HepG2 (cell line): ENCODE measurements around the gene B9D2. TPM values are rescaled to one million over a fixed set of nuclear protein-coding genes. Genes with fewer than 3 reads are reported as not detected.
A peak's percentile ranks its signal among the peaks of the same experiment; 100 is the strongest.

Experiments used
- ATAC-seq: fragments of 200-7000 bp; cut with Tn5 transposase; 3 replicates; pipeline ENCODE4 v1.9.1; 2020; ENCODE audit warnings: mild to moderate bottlenecking, moderate library complexity
- BruUV-seq: library from RNA; stranded (reverse); fragments of 400-500 nt; replicated peaks from 2 replicates; lab custom pipeline; 2021; lab: Mats Ljungman, UMichigan
- CTCF ChIA-PET: fragments of 300-600 bp; formaldehyde crosslinking; extraction: SDS; loops from one replicate; lab custom pipeline; 2021; ENCODE audit warnings: low total read pairs, inconsistent platforms, low intra/inter-chr PET ratio; lab: Yijun Ruan, JAX
- POLR2A ChIA-PET: fragments of 350-600 bp; sonication (Branson Sonifier 250); formaldehyde crosslinking; loops from one replicate; lab custom pipeline; 2020; ENCODE audit warnings: antibody characterized with exemption, inconsistent platforms; lab: Yijun Ruan, JAX
- DNase-seq: peaks from one replicate; pipeline ENCODE4 v3.0.0-alpha.2; 2015; ENCODE audit warnings: low spot score
- FAIRE-seq: peaks from 3 replicates; lab custom pipeline; 2011; peaks lifted over from hg19 to GRCh38; lab: Jason Lieb, UNC
- H2AFZ ChIP-seq: one replicate; pipeline ENCODE4 v1.6.1; 2011; ENCODE audit warnings: low read length, inconsistent platforms
- H3K27ac ChIP-seq: fragments of 300-600 bp; 3 replicates; pipeline ENCODE4 v1.8.0; 2011; ENCODE audit warnings: mixed run types, mild to moderate bottlenecking, mixed read lengths, low read length, inconsistent platforms; ENCODE audit not compliant: insufficient read depth; ENCODE audit errors: extremely low read length
- H3K27me3 ChIP-seq, 2 experiments: fragments of 200-600 bp in 1 of 2; 2 replicates in 1 of 2; 3 replicates in 1 of 2; pipeline versions ENCODE4 v1.6.0 to v1.8.0; 2011; ENCODE audit warnings: low read length in 2 of 2, mild to moderate bottlenecking in 2 of 2, moderate library complexity in 2 of 2, inconsistent platforms in 1 of 2; ENCODE audit not compliant: insufficient read depth in 2 of 2, control insufficient read depth in 1 of 2
- H3K36me3 ChIP-seq, 2 experiments: fragments of 200-600 bp in 1 of 2; replicated peaks in 1 of 2; 2 replicates in 1 of 2; 3 replicates in 1 of 2; pipeline versions ENCODE4 v1.5.1 to v1.8.0; 2011; ENCODE audit warnings: low read length in 2 of 2, inconsistent platforms in 1 of 2; ENCODE audit not compliant: insufficient read depth in 2 of 2, control insufficient read depth in 1 of 2
- H3K4me1 ChIP-seq: 2 replicates; pipeline ENCODE4 v1.5.1; 2012; ENCODE audit warnings: low read length, inconsistent platforms; ENCODE audit not compliant: insufficient read depth
- H3K4me2 ChIP-seq: 2 replicates; pipeline ENCODE4 v1.6.0; 2011; ENCODE audit warnings: low read depth, low read length, inconsistent platforms
- H3K4me3 ChIP-seq, 3 experiments: fragments of 200-600 bp in 1 of 3; sonication (generic), shearing (Covaris generic) in 1 of 3; replicated peaks in 1 of 3; 2 replicates each; pipeline ENCODE4 v1.5.1; 2011 to 2016; ENCODE audit warnings: low read length in 3 of 3, inconsistent platforms in 2 of 3, low read depth in 2 of 3, mild to moderate bottlenecking in 2 of 3, control low read depth in 1 of 3, mixed read lengths in 1 of 3; ENCODE audit not compliant: insufficient read depth in 1 of 3
- H3K79me2 ChIP-seq: one replicate; pipeline ENCODE4 v1.6.1; 2011; ENCODE audit warnings: low read length, inconsistent platforms; ENCODE audit not compliant: insufficient read depth
- H3K9ac ChIP-seq: 2 replicates; pipeline ENCODE4 v1.6.0; 2011; ENCODE audit warnings: mild to moderate bottlenecking, low read depth, low read length, inconsistent platforms; ENCODE audit not compliant: insufficient read depth
- H3K9me3 ChIP-seq: 2 replicates; pipeline ENCODE4 v1.5.1; 2012; ENCODE audit warnings: mild to moderate bottlenecking, low read length
- H4K20me1 ChIP-seq: 2 replicates; pipeline ENCODE4 v1.6.0; 2011; ENCODE audit warnings: inconsistent platforms, mild to moderate bottlenecking, low read length, moderate library complexity; ENCODE audit not compliant: insufficient read depth
- MZF1 ChIP-seq: sonication (generic); formaldehyde crosslinking; IDR thresholded peaks from 2 replicates; pipeline ENCODE4 v1.8.1; 2023; ENCODE audit warnings: mild to moderate bottlenecking, missing genetic modification reagents, borderline replicate concordance
- ZNF382 ChIP-seq: sonication (generic); formaldehyde crosslinking; IDR thresholded peaks from 2 replicates; pipeline ENCODE4 v1.5.0; 2020; ENCODE audit warnings: missing genetic modification reagents, mild to moderate bottlenecking, borderline replicate concordance
- ZNF605 ChIP-seq: sonication (generic); formaldehyde crosslinking; IDR thresholded peaks from 2 replicates; pipeline ENCODE4 v1.8.0; 2022; ENCODE audit warnings: mild to moderate bottlenecking, missing genetic modification reagents
- ZSCAN21 ChIP-seq: sonication (generic); formaldehyde crosslinking; IDR thresholded peaks from 2 replicates; pipeline ENCODE4 v1.8.0; 2022; ENCODE audit warnings: mild to moderate bottlenecking, missing genetic modification reagents, moderate library complexity, borderline replicate concordance
- WGBS: methylation state at CpG from one replicate; pipeline ENCODE4 v1.1.6; 2017; ENCODE audit warnings: low lambda C conversion rate; 5-methylcytosine and 5-hydroxymethylcytosine counted together
- in situ Hi-C: cut with HindIII; loops from 2 replicates; pipeline ENCODE4 v1.10.0; 2017; ENCODE audit warnings: low pct_unique_long_range_greater_than_20kb; ENCODE audit not compliant: extremely low pct_ligation_motif_present
- intact Hi-C: fragments of 100-400 bp; cut with micrococcal nuclease; formaldehyde crosslinking; loops from one replicate; pipeline ENCODE4 v1.10.0; 2022; ENCODE audit not compliant: unreplicated experiment
- polyA plus RNA-seq, 8 experiments: library from polyadenylated mRNA; depleted of rRNA in 3 of 8; stranded (reverse) in 7 of 8; unstranded in 1 of 8; fragments of >200 nt; fragmentation: Illumina TruSeq in 4 of 8; extraction: Trizol in 4 of 8; gene quantifications; 2 replicates each; pipeline versions ENCODE4 v1.2.1 to v1.2.3, GENCODE V29; 2011 to 2016; ENCODE audit warnings: low read depth in 4 of 8, missing spikeins in 1 of 8, mixed read lengths in 1 of 8; ENCODE audit not compliant: insufficient read depth in 1 of 8
- total RNA-seq, 5 experiments: library from RNA; depleted of rRNA; stranded (reverse); fragments of >200 nt; fragmentation: Illumina TruSeq; extraction: Trizol; gene quantifications; 2 replicates each; pipeline ENCODE4 v1.2.3, GENCODE V29; 2016; ENCODE audit warnings: low read depth in 1 of 5
- TF ChIP-seq, protein P1 (sequence below): sonication (generic); formaldehyde crosslinking; IDR thresholded peaks from 2 replicates; pipeline ENCODE4 v1.5.1; 2020; ENCODE audit warnings: mild to moderate bottlenecking, missing genetic modification reagents, borderline replicate concordance
- TF ChIP-seq, protein P2 (sequence below): sonication (generic); formaldehyde crosslinking; IDR thresholded peaks from 2 replicates; pipeline ENCODE4 v1.4.0; 2020; ENCODE audit warnings: mild to moderate bottlenecking, missing genetic modification reagents
- TF ChIP-seq, protein P3 (sequence below): sonication (generic); formaldehyde crosslinking; IDR thresholded peaks from 2 replicates; pipeline ENCODE4 v1.4.0; 2020; ENCODE audit warnings: missing genetic modification reagents

Gene B9D2
- total and polyA plus RNA-seq, 2 of the 13 experiments (the other 11 are each of a cell fraction or from before 2014, with no cell fraction given) = 3.1 to 4.4 TPM

DNA sequence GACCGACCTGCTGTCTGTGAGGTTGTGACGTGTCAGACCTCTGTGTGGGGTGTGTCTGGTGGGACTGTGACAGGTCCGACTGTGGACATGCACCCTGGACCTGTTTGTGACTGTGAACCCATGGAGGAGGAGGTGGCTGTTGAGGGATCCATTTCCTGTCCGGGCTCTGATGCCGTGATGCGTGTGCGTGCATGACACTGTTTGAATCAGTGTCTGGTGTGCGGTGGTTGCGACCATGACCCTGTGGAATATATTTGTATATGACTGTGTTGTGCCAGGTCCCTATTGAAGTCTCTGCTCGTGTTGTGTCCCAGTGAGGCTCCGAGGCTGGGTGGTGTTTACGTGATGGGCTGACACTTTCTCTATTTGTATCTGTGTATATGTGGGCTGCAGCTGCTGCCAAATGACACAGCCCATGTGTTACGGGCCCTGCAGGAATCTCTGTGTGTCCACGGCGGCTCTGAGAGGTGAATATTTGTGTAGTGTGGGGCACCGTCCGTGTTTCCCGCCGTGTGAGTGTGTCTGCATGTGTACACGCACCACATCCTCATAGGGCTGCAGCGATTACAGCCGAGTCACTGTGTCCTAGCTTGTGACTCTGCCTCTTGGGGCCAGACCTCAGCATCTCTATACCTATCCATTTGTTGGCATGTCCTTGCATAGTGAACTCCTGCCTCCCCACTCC is 35.6 kb downstream of the B9D2 start:
- Histone ChIP-seq H2AFZ (no peak overlapping the region), H3K9ac (no peak overlapping the region), H3K27ac (no peak overlapping the region), H3K4me1 (peaks cover 42% of the 10 kb centered on the region), H3K79me2 (peaks cover 2% of the 10 kb centered on the region), H3K36me3 (peaks cover 14 to 34% of the 10 kb centered on the region in 2 experiments; a peak in 4 of 5 replicates), H4K20me1 (no peaks in the 10 kb centered on the region), H3K4me3 (no peak overlapping the region), H3K4me2 (no peak overlapping the region), H3K27me3 (no peaks in the 10 kb centered on the region), H3K9me3 (no peaks in the 10 kb centered on the region)
- FAIRE-seq (no peak), DNase-seq (no peak), ATAC-seq (no peak)
- TF ChIP-seq ZNF382 (CRISPR knock-in tag) (no peak), ZSCAN21 (CRISPR knock-in tag) (no peak), ZNF605 (no peak), MZF1 (no peak)
- TF ChIP-seq, protein P1, sequence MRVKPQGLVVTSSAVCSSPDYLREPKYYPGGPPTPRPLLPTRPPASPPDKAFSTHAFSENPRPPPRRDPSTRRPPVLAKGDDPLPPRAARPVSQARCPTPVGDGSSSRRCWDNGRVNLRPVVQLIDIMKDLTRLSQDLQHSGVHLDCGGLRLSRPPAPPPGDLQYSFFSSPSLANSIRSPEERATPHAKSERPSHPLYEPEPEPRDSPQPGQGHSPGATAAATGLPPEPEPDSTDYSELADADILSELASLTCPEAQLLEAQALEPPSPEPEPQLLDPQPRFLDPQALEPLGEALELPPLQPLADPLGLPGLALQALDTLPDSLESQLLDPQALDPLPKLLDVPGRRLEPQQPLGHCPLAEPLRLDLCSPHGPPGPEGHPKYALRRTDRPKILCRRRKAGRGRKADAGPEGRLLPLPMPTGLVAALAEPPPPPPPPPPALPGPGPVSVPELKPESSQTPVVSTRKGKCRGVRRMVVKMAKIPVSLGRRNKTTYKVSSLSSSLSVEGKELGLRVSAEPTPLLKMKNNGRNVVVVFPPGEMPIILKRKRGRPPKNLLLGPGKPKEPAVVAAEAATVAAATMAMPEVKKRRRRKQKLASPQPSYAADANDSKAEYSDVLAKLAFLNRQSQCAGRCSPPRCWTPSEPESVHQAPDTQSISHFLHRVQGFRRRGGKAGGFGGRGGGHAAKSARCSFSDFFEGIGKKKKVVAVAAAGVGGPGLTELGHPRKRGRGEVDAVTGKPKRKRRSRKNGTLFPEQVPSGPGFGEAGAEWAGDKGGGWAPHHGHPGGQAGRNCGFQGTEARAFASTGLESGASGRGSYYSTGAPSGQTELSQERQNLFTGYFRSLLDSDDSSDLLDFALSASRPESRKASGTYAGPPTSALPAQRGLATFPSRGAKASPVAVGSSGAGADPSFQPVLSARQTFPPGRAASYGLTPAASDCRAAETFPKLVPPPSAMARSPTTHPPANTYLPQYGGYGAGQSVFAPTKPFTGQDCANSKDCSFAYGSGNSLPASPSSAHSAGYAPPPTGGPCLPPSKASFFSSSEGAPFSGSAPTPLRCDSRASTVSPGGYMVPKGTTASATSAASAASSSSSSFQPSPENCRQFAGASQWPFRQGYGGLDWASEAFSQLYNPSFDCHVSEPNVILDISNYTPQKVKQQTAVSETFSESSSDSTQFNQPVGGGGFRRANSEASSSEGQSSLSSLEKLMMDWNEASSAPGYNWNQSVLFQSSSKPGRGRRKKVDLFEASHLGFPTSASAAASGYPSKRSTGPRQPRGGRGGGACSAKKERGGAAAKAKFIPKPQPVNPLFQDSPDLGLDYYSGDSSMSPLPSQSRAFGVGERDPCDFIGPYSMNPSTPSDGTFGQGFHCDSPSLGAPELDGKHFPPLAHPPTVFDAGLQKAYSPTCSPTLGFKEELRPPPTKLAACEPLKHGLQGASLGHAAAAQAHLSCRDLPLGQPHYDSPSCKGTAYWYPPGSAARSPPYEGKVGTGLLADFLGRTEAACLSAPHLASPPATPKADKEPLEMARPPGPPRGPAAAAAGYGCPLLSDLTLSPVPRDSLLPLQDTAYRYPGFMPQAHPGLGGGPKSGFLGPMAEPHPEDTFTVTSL (CRISPR knock-in tag) = no peak
- TF ChIP-seq, protein P2, sequence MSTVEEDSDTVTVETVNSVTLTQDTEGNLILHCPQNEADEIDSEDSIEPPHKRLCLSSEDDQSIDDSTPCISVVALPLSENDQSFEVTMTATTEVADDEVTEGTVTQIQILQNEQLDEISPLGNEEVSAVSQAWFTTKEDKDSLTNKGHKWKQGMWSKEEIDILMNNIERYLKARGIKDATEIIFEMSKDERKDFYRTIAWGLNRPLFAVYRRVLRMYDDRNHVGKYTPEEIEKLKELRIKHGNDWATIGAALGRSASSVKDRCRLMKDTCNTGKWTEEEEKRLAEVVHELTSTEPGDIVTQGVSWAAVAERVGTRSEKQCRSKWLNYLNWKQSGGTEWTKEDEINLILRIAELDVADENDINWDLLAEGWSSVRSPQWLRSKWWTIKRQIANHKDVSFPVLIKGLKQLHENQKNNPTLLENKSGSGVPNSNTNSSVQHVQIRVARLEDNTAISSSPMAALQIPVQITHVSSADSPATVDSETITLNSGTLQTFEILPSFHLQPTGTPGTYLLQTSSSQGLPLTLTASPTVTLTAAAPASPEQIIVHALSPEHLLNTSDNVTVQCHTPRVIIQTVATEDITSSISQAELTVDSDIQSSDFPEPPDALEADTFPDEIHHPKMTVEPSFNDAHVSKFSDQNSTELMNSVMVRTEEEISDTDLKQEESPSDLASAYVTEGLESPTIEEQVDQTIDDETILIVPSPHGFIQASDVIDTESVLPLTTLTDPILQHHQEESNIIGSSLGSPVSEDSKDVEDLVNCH (CRISPR knock-in tag) = no peak
- TF ChIP-seq, protein P3, sequence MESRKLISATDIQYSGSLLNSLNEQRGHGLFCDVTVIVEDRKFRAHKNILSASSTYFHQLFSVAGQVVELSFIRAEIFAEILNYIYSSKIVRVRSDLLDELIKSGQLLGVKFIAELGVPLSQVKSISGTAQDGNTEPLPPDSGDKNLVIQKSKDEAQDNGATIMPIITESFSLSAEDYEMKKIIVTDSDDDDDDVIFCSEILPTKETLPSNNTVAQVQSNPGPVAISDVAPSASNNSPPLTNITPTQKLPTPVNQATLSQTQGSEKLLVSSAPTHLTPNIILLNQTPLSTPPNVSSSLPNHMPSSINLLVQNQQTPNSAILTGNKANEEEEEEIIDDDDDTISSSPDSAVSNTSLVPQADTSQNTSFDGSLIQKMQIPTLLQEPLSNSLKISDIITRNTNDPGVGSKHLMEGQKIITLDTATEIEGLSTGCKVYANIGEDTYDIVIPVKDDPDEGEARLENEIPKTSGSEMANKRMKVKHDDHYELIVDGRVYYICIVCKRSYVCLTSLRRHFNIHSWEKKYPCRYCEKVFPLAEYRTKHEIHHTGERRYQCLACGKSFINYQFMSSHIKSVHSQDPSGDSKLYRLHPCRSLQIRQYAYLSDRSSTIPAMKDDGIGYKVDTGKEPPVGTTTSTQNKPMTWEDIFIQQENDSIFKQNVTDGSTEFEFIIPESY = 0 out of 2 replicates have a peak, but pooled peaks have one; percentile 40
- POLR2A ChIA-PET = interaction anchor here (0.6 to 0.8 kb wide), 2 partner anchors 111 to 124 kb away, joined by 3 read pairs; partner anchors contain the start of gene DMAC2
- intact Hi-C loops (no loop called here), in situ Hi-C loops (no loop called here)
- BruUV-seq = no TSS peak
- CTCF ChIA-PET = no interaction called here
- WGBS = 94% methylated on average over 16 of the region's 22 CpGs
